Endodermal cell (in vitro differentiated cells): ENCODE data around the gene UVRAG. TPM values are rescaled to one million over a fixed set of nuclear protein-coding genes. Genes with fewer than 3 reads are reported as not detected.

Source experiments
- DNase-seq: peaks from one replicate; pipeline ENCODE4 v3.0.0-alpha.2; 2017
- H3K27ac ChIP-seq: 2 replicates; pipeline ENCODE4 v1.5.1; 2013; ENCODE audit warnings: mild to moderate bottlenecking, low read depth, low read length, moderate library complexity
- H3K27me3 ChIP-seq: 2 replicates; pipeline ENCODE4 v1.6.1; 2013; ENCODE audit warnings: mild to moderate bottlenecking, low read length, moderate library complexity; ENCODE audit not compliant: insufficient read depth, control insufficient read depth, poor library complexity, severe bottlenecking
- H3K36me3 ChIP-seq: 2 replicates; pipeline ENCODE4 v1.7.0; 2013; ENCODE audit warnings: mild to moderate bottlenecking, low read length, moderate library complexity; ENCODE audit not compliant: control insufficient read depth, insufficient read depth
- H3K4me1 ChIP-seq: one replicate; pipeline ENCODE4 v1.7.0; 2013; ENCODE audit warnings: low read length; ENCODE audit not compliant: control insufficient read depth, insufficient read depth
- H3K4me3 ChIP-seq: 2 replicates; pipeline ENCODE4 v1.5.1; 2013; ENCODE audit warnings: mild to moderate bottlenecking, low read length, moderate library complexity
- H3K9ac ChIP-seq: 2 replicates; pipeline ENCODE4 v1.6.1; 2013; ENCODE audit warnings: mild to moderate bottlenecking, low read length, moderate library complexity; ENCODE audit not compliant: poor library complexity, severe bottlenecking; ENCODE audit errors: extremely low read depth
- H3K9me3 ChIP-seq: 2 replicates; pipeline ENCODE4 v1.6.1; 2013; ENCODE audit warnings: mild to moderate bottlenecking, low read length, moderate library complexity; ENCODE audit not compliant: control insufficient read depth
- H3K27ac Mint-ChIP-seq: 2 replicates; pipeline ENCODE4 v1.8.0; 2020; ENCODE audit warnings: mixed read lengths
- H3K27me3 Mint-ChIP-seq: 2 replicates; pipeline ENCODE4 v1.8.0; 2021; ENCODE audit warnings: mild to moderate bottlenecking, mixed read lengths; ENCODE audit not compliant: insufficient read depth
- H3K36me3 Mint-ChIP-seq: 2 replicates; pipeline ENCODE4 v1.8.0; 2020; ENCODE audit warnings: low read depth, mixed read lengths
- H3K4me1 Mint-ChIP-seq: 2 replicates; pipeline ENCODE4 v1.8.0; 2020; ENCODE audit warnings: mixed read lengths
- H3K4me3 Mint-ChIP-seq: 2 replicates; pipeline ENCODE4 v1.8.0; 2020; ENCODE audit warnings: mild to moderate bottlenecking, moderate library complexity, mixed read lengths
- H3K9me3 Mint-ChIP-seq: 2 replicates; pipeline ENCODE4 v1.8.0; 2020; ENCODE audit warnings: mild to moderate bottlenecking, mixed read lengths
- CTCF ChIP-seq: fragments of 200-600 bp; sonication (generic); conservative IDR thresholded peaks from 2 replicates; pipeline ENCODE4 v1.5.0; 2021; ENCODE audit warnings: antibody characterized with exemption, mild to moderate bottlenecking
- WGBS, 2 experiments: methylation state at CpG; one replicate each; pipeline versions ENCODE4 v1.1.5 to v1.1.7; 2013; ENCODE audit warnings: missing lambda C conversion rate in 2 of 2, mixed read lengths in 1 of 2; ENCODE audit not compliant: insufficient coverage in 1 of 2, insufficient read length in 1 of 2; 5-methylcytosine and 5-hydroxymethylcytosine counted together
- total RNA-seq, 2 donors: library from RNA; stranded (reverse); fragmentation: NEBNext Ultra II Directional in 1 of 2; extraction: Animal tissue kit (Norgen Biotek cat#: 25700) in 1 of 2; gene quantifications; 2 replicates in 1 of 2; 3 replicates in 1 of 2; pipeline ENCODE4 v1.2.1, GENCODE V29; 2021

The UVRAG gene
- total RNA-seq, 2 donors from 2014 or later = 19.7 to 34.9 TPM

GRCh38 chr11:75793966-75794365 lies 21.0 kb upstream of the UVRAG start:
- H3K4me1 Mint-ChIP-seq = no peaks in the 10 kb centered on the region
- H3K27ac Mint-ChIP-seq = no peak overlapping the region
- no peaks in the 10 kb centered on the region for H3K9me3 Mint-ChIP-seq
- H3K36me3 ChIP-seq = no peaks in the 10 kb centered on the region
- H3K27me3 ChIP-seq = no peaks in the 10 kb centered on the region
- peaks cover 4% of the 10 kb centered on the region for H3K36me3 Mint-ChIP-seq
- WGBS, 2 experiments = 93 to 95% methylated on average over 2 of the region's 2 CpGs
- TF ChIP-seq CTCF = no peak
- no peak overlapping the region for H3K4me3 Mint-ChIP-seq
- peaks cover 3% of the 10 kb centered on the region for H3K27me3 Mint-ChIP-seq
- no peak overlapping the region for H3K27ac ChIP-seq
- no peaks in the 10 kb centered on the region for H3K4me1 ChIP-seq
- no peak overlapping the region for H3K4me3 ChIP-seq
- no peak for DNase-seq
- no peak overlapping the region for H3K9ac ChIP-seq
- H3K9me3 ChIP-seq = no peaks in the 10 kb centered on the region

- Histone ChIP-seq H3K27me3 (no peaks in the 10 kb centered on the region), H3K27ac (no peak overlapping the region), H3K4me3 (no peak overlapping the region), H3K9me3 (no peaks in the 10 kb centered on the region), H3K4me1 (no peaks in the 10 kb centered on the region), H3K9ac (no peak overlapping the region), H3K36me3 (no peaks in the 10 kb centered on the region)
- H3K4me1 Mint-ChIP-seq = no peaks in the 10 kb centered on the region
- WGBS, 2 experiments = 95 to 100% methylated on average over 3 to 4 of the region's 4 CpGs
- no peaks in the 10 kb centered on the region for H3K9me3 Mint-ChIP-seq
- no peak for DNase-seq
- H3K4me3 Mint-ChIP-seq = no peak overlapping the region
- no peak for TF ChIP-seq CTCF
- no peak overlapping the region for H3K27ac Mint-ChIP-seq
- H3K27me3 Mint-ChIP-seq = peaks cover 3% of the 10 kb centered on the region
- peaks cover 7% of the 10 kb centered on the region for H3K36me3 Mint-ChIP-seq
These were observed 19.5 kb upstream of the UVRAG start for GRCh38 chr11:75795276-75796090.

GRCh38 chr11:75796091-75796435 lies 18.9 kb upstream of the UVRAG start:
- no peak for TF ChIP-seq CTCF
- H3K27ac ChIP-seq = no peak overlapping the region
- Mint-ChIP-seq H3K4me1 (no peaks in the 10 kb centered on the region), H3K27me3 (no peaks in the 10 kb centered on the region), H3K27ac (no peak overlapping the region), H3K4me3 (no peak overlapping the region), H3K36me3 (peaks cover 7% of the 10 kb centered on the region), H3K9me3 (no peaks in the 10 kb centered on the region)
- H3K36me3 ChIP-seq = no peaks in the 10 kb centered on the region
- no peaks in the 10 kb centered on the region for H3K27me3 ChIP-seq
- H3K4me3 ChIP-seq = no peak overlapping the region
- H3K9ac ChIP-seq = no peak overlapping the region
- no peak for DNase-seq
- H3K4me1 ChIP-seq = no peaks in the 10 kb centered on the region
- WGBS, 2 experiments = 95 to 100% methylated on average over 1 to 2 of the region's 2 CpGs
- H3K9me3 ChIP-seq = no peaks in the 10 kb centered on the region
